ENCODE data around the gene TRMT61A. TPM values are rescaled to one million over a fixed set of nuclear protein-coding genes. Genes with fewer than 3 reads are reported as not detected.

TRMT61A gene
- total RNA-seq, 1 donor from 2014 or later: 17.1 TPM

- DNase-seq (ENCODE audit: low read depth): no peak
- no peak overlapping the region for H3K4me3 ChIP-seq (ENCODE audit: low read depth, low read length)
- no peaks in the 10 kb centered on the region for H3K36me3 ChIP-seq (ENCODE audit: control insufficient read depth, insufficient read depth, low read length)
- TF ChIP-seq CTCF (IDR thresholded peaks at IDR 0.05; ENCODE audit: insufficient read depth, low read length, poor library complexity, severe bottlenecking): no peak
- no peaks in the 10 kb centered on the region for H3K27me3 ChIP-seq (ENCODE audit: control insufficient read depth, insufficient read depth, low read length)
Observed at GRCh38 chr14:103548463-103549351, 19.7 kb downstream of the TRMT61A start.

GRCh38 chr14:103549361-103550311 is 20.6 kb downstream of the TRMT61A start:
- H3K36me3 ChIP-seq (ENCODE audit: control insufficient read depth, insufficient read depth, low read length): no peaks in the 10 kb centered on the region
- no peak overlapping the region for H3K4me3 ChIP-seq (ENCODE audit: low read depth, low read length)
- no peaks in the 10 kb centered on the region for H3K27me3 ChIP-seq (ENCODE audit: control insufficient read depth, insufficient read depth, low read length)
- DNase-seq (ENCODE audit: low read depth): no peak
- TF ChIP-seq CTCF (IDR thresholded peaks at IDR 0.05; ENCODE audit: insufficient read depth, low read length, poor library complexity, severe bottlenecking): no peak

GRCh38 chr14:103550451-103551337 is 21.7 kb downstream of the TRMT61A start:
- TF ChIP-seq CTCF (IDR thresholded peaks at IDR 0.05; ENCODE audit: insufficient read depth, low read length, poor library complexity, severe bottlenecking): peak; percentile 30
- Histone ChIP-seq H3K4me3 (ENCODE audit: low read depth, low read length) (no peak overlapping the region), H3K36me3 (ENCODE audit: control insufficient read depth, insufficient read depth, low read length) (no peaks in the 10 kb centered on the region), H3K27me3 (ENCODE audit: control insufficient read depth, insufficient read depth, low read length) (no peaks in the 10 kb centered on the region)
- DNase-seq (ENCODE audit: low read depth): peak; percentile 74

GRCh38 chr14:103551338-103551762 is 22.4 kb downstream of the TRMT61A start:
- no peak for TF ChIP-seq CTCF (IDR thresholded peaks at IDR 0.05; ENCODE audit: insufficient read depth, low read length, poor library complexity, severe bottlenecking)
- Histone ChIP-seq H3K36me3 (ENCODE audit: control insufficient read depth, insufficient read depth, low read length) (no peaks in the 10 kb centered on the region), H3K4me3 (ENCODE audit: low read depth, low read length) (no peak overlapping the region), H3K27me3 (ENCODE audit: control insufficient read depth, insufficient read depth, low read length) (no peaks in the 10 kb centered on the region)
- no peak for DNase-seq (ENCODE audit: low read depth)
